Tibial artery (tissue), 4 donors: Measurements from ENCODE around the gene PTH1R.
A peak's percentile ranks its signal among the peaks of the same experiment; 100 is the strongest.

Experiments
- DNase-seq, 2 donors: peaks; one replicate each; pipeline ENCODE4 v3.0.0-alpha.2; 2019
- H3K27ac ChIP-seq, 2 donors: fragments of 200-600 bp; sonication (generic) in 1 of 2; 1 replicate in 1 of 2; 2 replicates in 1 of 2; pipeline ENCODE4 v1.5.1; 2018 to 2019; ENCODE audit warnings: mild to moderate bottlenecking in 1 of 2
- H3K27me3 ChIP-seq, 2 donors: fragments of 200-600 bp; sonication (generic) in 1 of 2; one replicate each; pipeline versions ENCODE4 v1.5.1 to v1.6.0; 2016 to 2019
- H3K36me3 ChIP-seq, 3 donors: fragments of 200-600 bp; sonication (generic) in 2 of 3; one replicate each; pipeline ENCODE4 v1.5.1; 2016 to 2019; ENCODE audit warnings: mild to moderate bottlenecking in 2 of 3
- H3K4me1 ChIP-seq, 4 donors: fragments of 200-600 bp; sonication (generic) in 2 of 4; 1 replicate in 3 of 4; 2 replicates in 1 of 4; pipeline ENCODE4 v1.5.1; 2016 to 2019
- H3K4me3 ChIP-seq, 2 donors: fragments of 200-600 bp; sonication (generic) in 1 of 2; 1 replicate in 1 of 2; 2 replicates in 1 of 2; pipeline ENCODE4 v1.5.1; 2018 to 2019; ENCODE audit warnings: mild to moderate bottlenecking in 2 of 2
- H3K9me3 ChIP-seq, 3 donors: fragments of 200-600 bp; sonication (generic) in 1 of 3; one replicate each; pipeline ENCODE4 v1.5.1; 2016 to 2019
- CTCF ChIP-seq, 2 experiments: fragments of 200-600 bp in 1 of 2; fragments of 450-650 bp in 1 of 2; IDR thresholded peaks; one replicate each; pipeline ENCODE4 v1.5.1; 2017 to 2019; ENCODE audit warnings: antibody characterized with exemption in 2 of 2, mild to moderate bottlenecking in 1 of 2, moderate library complexity in 1 of 2
- intact Hi-C: fragments of 100-400 bp; cut with DNase I; formaldehyde crosslinking; loops from one replicate; pipeline ENCODE4 v1.15.0; 2023; ENCODE audit warnings: low total_unique reads

Gene PTH1R

GRCh38 chr3:46843508-46843907, 34.0 kb upstream of the PTH1R start:
- Histone ChIP-seq H3K27ac (no peak overlapping the region), H3K4me3 (no peak overlapping the region), H3K27me3 (no peaks in the 10 kb centered on the region), H3K4me1 (peaks cover 6 to 34% (median 18%) of the 10 kb centered on the region in 4 donors), H3K36me3 (peaks cover 0 to 6% (median 0%) of the 10 kb centered on the region in 3 donors), H3K9me3 (peaks cover 0 to 32% (median 21%) of the 10 kb centered on the region in 3 donors)
- TF ChIP-seq CTCF (IDR thresholded peaks at IDR 0.05), result no peak
- DNase-seq, result no peak
- intact Hi-C loops, result no loop called here

- no peak for DNase-seq
- Histone ChIP-seq H3K9me3 (peaks cover 0 to 23% (median 21%) of the 10 kb centered on the region in 3 donors), H3K4me1 (peaks cover 6 to 34% (median 18%) of the 10 kb centered on the region in 4 donors), H3K36me3 (no peaks in the 10 kb centered on the region), H3K4me3 (no peak overlapping the region), H3K27ac (peak overlapping the region in 1 of 2 donors; percentile 79), H3K27me3 (no peaks in the 10 kb centered on the region)
- no peak for TF ChIP-seq CTCF (IDR thresholded peaks at IDR 0.05)
- intact Hi-C loops, result no loop called here
Measured at GRCh38 chr3:46844397-46844796, 33.1 kb upstream of the PTH1R start.

- Histone ChIP-seq H3K27ac (peak overlapping the region; percentile 73 to 79), H3K4me3 (peak overlapping the region; percentile 57 to 73), H3K36me3 (no peaks in the 10 kb centered on the region), H3K4me1 (peaks cover 6 to 34% (median 18%) of the 10 kb centered on the region in 4 donors), H3K27me3 (no peaks in the 10 kb centered on the region), H3K9me3 (peaks cover 0 to 21% (median 18%) of the 10 kb centered on the region in 3 donors)
- intact Hi-C loops, result no loop called here
- no peak for DNase-seq
- no peak for TF ChIP-seq CTCF (IDR thresholded peaks at IDR 0.05)
Measured at GRCh38 chr3:46844881-46845312, 32.6 kb upstream of the PTH1R start.

GRCh38 chr3:46845397-46845859, 32.1 kb upstream of the PTH1R start:
- H3K27me3 ChIP-seq, result no peaks in the 10 kb centered on the region
- no peak for TF ChIP-seq CTCF (IDR thresholded peaks at IDR 0.05)
- peak overlapping the region; percentile 57 to 73 for H3K4me3 ChIP-seq
- DNase-seq, result peak; percentile 71 to 85
- H3K4me1 ChIP-seq, result peaks cover 6 to 34% (median 18%) of the 10 kb centered on the region in 4 donors
- no peaks in the 10 kb centered on the region for H3K36me3 ChIP-seq
- intact Hi-C loops, result no loop called here
- peak overlapping the region; percentile 73 to 79 for H3K27ac ChIP-seq
- H3K9me3 ChIP-seq, result peaks cover 0 to 17% (median 13%) of the 10 kb centered on the region in 3 donors

- no peaks in the 10 kb centered on the region for H3K36me3 ChIP-seq
- peak overlapping the region; percentile 57 to 73 for H3K4me3 ChIP-seq
- H3K9me3 ChIP-seq, result peaks cover 0 to 11% (median 7%) of the 10 kb centered on the region in 3 donors
- peak; percentile 70 to 87 for DNase-seq
- intact Hi-C loops, result no loop called here
- H3K4me1 ChIP-seq, result peaks cover 6 to 34% (median 18%) of the 10 kb centered on the region in 4 donors
- TF ChIP-seq CTCF (IDR thresholded peaks at IDR 0.05), result peak; percentile 52 to 65
- peak overlapping the region; percentile 73 to 79 for H3K27ac ChIP-seq
- H3K27me3 ChIP-seq, result no peaks in the 10 kb centered on the region
Measured at GRCh38 chr3:46845860-46846623, 31.5 kb upstream of the PTH1R start.
